Germinal center (tissue), 1 donor: ENCODE results near the gene TMEM125.

Experiments used
- DNase-seq: peaks from one replicate; pipeline ENCODE4 v3.0.0; 2012; ENCODE audit warnings: mixed read lengths, low spot score

The TMEM125 gene

GRCh38 chr1:43247256-43247921 lies 22.4 kb upstream of the TMEM125 start:
- no peak for DNase-seq

- no peak for DNase-seq
Observed at GRCh38 chr1:43250351-43250761, 19.4 kb upstream of the TMEM125 start.

- no peak for DNase-seq
Observed at GRCh38 chr1:43251024-43251423, 18.8 kb upstream of the TMEM125 start.

- DNase-seq, result no peak
Observed at GRCh38 chr1:43252225-43252624, 17.6 kb upstream of the TMEM125 start.

GRCh38 chr1:43253173-43253572 lies 16.6 kb upstream of the TMEM125 start:
- no peak for DNase-seq

- DNase-seq, result no peak
Observed at GRCh38 chr1:43253876-43254275, 15.9 kb upstream of the TMEM125 start.

- DNase-seq, result no peak
Observed at GRCh38 chr1:43255438-43256210, 14.2 kb upstream of the TMEM125 start.

GRCh38 chr1:43256675-43257570 lies 12.9 kb upstream of the TMEM125 start:
- DNase-seq, result no peak

GRCh38 chr1:43258370-43258769 lies 11.4 kb upstream of the TMEM125 start:
- no peak for DNase-seq

GRCh38 chr1:43265431-43265830 lies 4.4 kb upstream of the TMEM125 start:
- DNase-seq, result no peak

GRCh38 chr1:43266881-43267280 lies 2.9 kb upstream of the TMEM125 start:
- DNase-seq, result no peak

- no peak for DNase-seq
Observed at GRCh38 chr1:43267291-43267805, 2.4 kb upstream of the TMEM125 start.

- DNase-seq, result no peak
Observed at GRCh38 chr1:43267818-43268425, 1.9 kb upstream of the TMEM125 start.

- DNase-seq, result no peak
Observed at GRCh38 chr1:43270421-43271095, 775 bp downstream of the TMEM125 start.

GRCh38 chr1:43271186-43272118 lies 1.7 kb downstream of the TMEM125 start:
- DNase-seq, result no peak

GRCh38 chr1:43272161-43272560 lies 2.4 kb downstream of the TMEM125 start:
- DNase-seq, result no peak

- DNase-seq, result no peak
Observed at GRCh38 chr1:43272576-43273571, 3.1 kb downstream of the TMEM125 start.

GRCh38 chr1:43273708-43274107 lies 3.9 kb downstream of the TMEM125 start:
- no peak for DNase-seq
